ENCODE results near the gene CPNE7. TPM values are rescaled to one million over a fixed set of nuclear protein-coding genes. Genes with fewer than 3 reads are reported as not detected.

CPNE7 gene
- total and polyA plus RNA-seq, 2 experiments from 2014 or later, result 8.7 to 24.8 TPM

GRCh38 chr16:89531821-89532526, 43.6 kb upstream of the CPNE7 start:
- no peaks in the 10 kb centered on the region for H3K9me2 ChIP-seq (replicated peaks; ENCODE audit: insufficient read depth)
- DNase-seq (ENCODE audit: low spot score), result no peak
- no peak overlapping the region for H3K4me3 ChIP-seq
- no peaks in the 10 kb centered on the region for H3K9me3 ChIP-seq (ENCODE audit: low read depth)
- no peak overlapping the region for H2AFZ ChIP-seq
- no peaks in the 10 kb centered on the region for H3K27me3 ChIP-seq
- no peaks in the 10 kb centered on the region for H3K79me2 ChIP-seq
- no peak overlapping the region for H3K27ac ChIP-seq
- H3K36me3 ChIP-seq (replicated peaks; ENCODE audit: insufficient read depth, low read depth), result no peaks in the 10 kb centered on the region
- 96% methylated on average over 30 of the region's 31 CpGs for WGBS (ENCODE audit: low lambda C conversion rate, missing lambda C conversion rate)
- H4K20me1 ChIP-seq (ENCODE audit: insufficient read depth, poor library complexity, severe bottlenecking), result no peaks in the 10 kb centered on the region
- H3K4me1 ChIP-seq (ENCODE audit: insufficient read depth), result no peaks in the 10 kb centered on the region
- TF ChIP-seq EZH2 (IDR thresholded peaks at IDR 0.05; ENCODE audit: borderline replicate concordance) (no peak), CTCF (IDR thresholded peaks at IDR 0.05; ENCODE audit: poor library complexity) (no peak), EZH2phosphoT487 (IDR thresholded peaks at IDR 0.05; ENCODE audit: low read depth, severe bottlenecking, unreplicated experiment) (no peak)
- H3K4me2 ChIP-seq, result no peak overlapping the region

DNA sequence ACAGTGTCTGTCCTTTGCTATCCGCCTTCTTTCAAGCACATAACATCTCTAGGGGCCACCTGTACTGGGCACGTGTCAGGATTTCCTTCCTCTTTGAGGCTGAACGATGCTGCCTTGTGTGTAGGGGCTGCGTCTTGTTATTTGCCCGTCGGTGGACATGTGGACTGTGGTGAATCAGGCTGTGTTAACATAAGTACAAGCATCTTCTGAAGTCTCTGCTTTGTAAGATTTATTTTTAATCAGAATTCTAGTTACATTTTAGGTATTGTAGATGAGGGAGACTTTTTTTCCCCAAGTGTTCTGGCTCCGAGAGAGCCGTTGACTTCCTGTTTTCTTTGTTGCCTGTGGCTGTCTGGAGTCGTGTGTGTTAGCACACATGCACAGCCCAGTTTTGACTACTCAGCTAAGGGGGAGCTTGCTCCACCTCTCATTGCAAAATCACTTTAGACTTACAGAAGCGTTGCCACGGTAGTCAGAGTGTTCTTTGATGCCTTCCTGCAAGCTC, 41.3 kb upstream of the CPNE7 start:
- no peaks in the 10 kb centered on the region for H3K9me3 ChIP-seq (ENCODE audit: low read depth)
- H3K4me1 ChIP-seq (ENCODE audit: insufficient read depth), result no peaks in the 10 kb centered on the region
- TF ChIP-seq CTCF (IDR thresholded peaks at IDR 0.05; ENCODE audit: poor library complexity) (no peak), EZH2 (IDR thresholded peaks at IDR 0.05; ENCODE audit: borderline replicate concordance) (no peak), EZH2phosphoT487 (IDR thresholded peaks at IDR 0.05; ENCODE audit: low read depth, severe bottlenecking, unreplicated experiment) (no peak)
- H3K4me3 ChIP-seq, result no peak overlapping the region
- no peaks in the 10 kb centered on the region for H4K20me1 ChIP-seq (ENCODE audit: insufficient read depth, poor library complexity, severe bottlenecking)
- DNase-seq (ENCODE audit: low spot score), result no peak
- no peak overlapping the region for H3K27ac ChIP-seq
- 85% methylated on average over 11 of the region's 11 CpGs for whole genome bisulfite sequencing (ENCODE audit: low lambda C conversion rate, missing lambda C conversion rate)
- H3K4me2 ChIP-seq, result no peak overlapping the region
- no peak overlapping the region for H2AFZ ChIP-seq
- no peaks in the 10 kb centered on the region for H3K36me3 ChIP-seq (replicated peaks; ENCODE audit: insufficient read depth, low read depth)
- H3K79me2 ChIP-seq, result no peaks in the 10 kb centered on the region
- no peaks in the 10 kb centered on the region for H3K9me2 ChIP-seq (replicated peaks; ENCODE audit: insufficient read depth)
- H3K27me3 ChIP-seq, result no peaks in the 10 kb centered on the region

DNA sequence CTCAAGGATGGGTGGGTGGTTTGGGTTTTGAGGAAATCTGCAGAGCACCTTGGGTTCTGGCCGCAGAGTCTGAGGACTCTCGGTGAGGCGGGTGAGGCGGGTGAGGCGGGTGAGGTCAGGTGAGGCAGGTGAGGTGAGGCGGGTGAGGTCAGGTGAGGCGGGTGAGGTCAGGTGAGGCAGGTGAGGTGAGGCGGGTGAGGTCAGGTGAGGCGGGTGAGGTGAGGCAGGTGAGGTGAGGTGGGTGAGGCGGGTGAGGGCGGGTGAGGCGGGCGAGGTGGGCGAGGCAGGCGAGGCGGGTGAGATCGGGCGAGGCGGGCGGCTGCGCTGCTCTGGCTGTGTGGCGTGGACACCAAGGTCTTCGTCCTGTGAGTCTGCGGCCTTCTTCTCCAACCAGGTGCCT, 39.2 kb upstream of the CPNE7 start:
- H3K27ac ChIP-seq, result no peak overlapping the region
- no peaks in the 10 kb centered on the region for H3K79me2 ChIP-seq
- H3K27me3 ChIP-seq, result no peaks in the 10 kb centered on the region
- H3K9me3 ChIP-seq (ENCODE audit: low read depth), result no peaks in the 10 kb centered on the region
- no peaks in the 10 kb centered on the region for H3K4me1 ChIP-seq (ENCODE audit: insufficient read depth)
- TF ChIP-seq EZH2 (IDR thresholded peaks at IDR 0.05; ENCODE audit: borderline replicate concordance) (no peak), CTCF (IDR thresholded peaks at IDR 0.05; ENCODE audit: poor library complexity) (no peak), EZH2phosphoT487 (IDR thresholded peaks at IDR 0.05; ENCODE audit: low read depth, severe bottlenecking, unreplicated experiment) (no peak)
- H3K4me3 ChIP-seq, result no peak overlapping the region
- H3K9me2 ChIP-seq (replicated peaks; ENCODE audit: insufficient read depth), result no peaks in the 10 kb centered on the region
- no peaks in the 10 kb centered on the region for H4K20me1 ChIP-seq (ENCODE audit: insufficient read depth, poor library complexity, severe bottlenecking)
- H2AFZ ChIP-seq, result no peak overlapping the region
- WGBS (ENCODE audit: low lambda C conversion rate, missing lambda C conversion rate), result 94% methylated on average over 11 of the region's 24 CpGs
- no peaks in the 10 kb centered on the region for H3K36me3 ChIP-seq (replicated peaks; ENCODE audit: insufficient read depth, low read depth)
- no peak overlapping the region for H3K4me2 ChIP-seq
- no peak for DNase-seq (ENCODE audit: low spot score)
